HS-27A (cell line): Measurements from ENCODE around the gene SMTNL2.
"Not testable (repeated sequence)": the region's sequence is repeated elsewhere in the genome, so short reads cannot be mapped to it uniquely, and the experiment has no call there.

Experiments used
- DNase-seq: peaks from one replicate; pipeline ENCODE4 v3.0.0-alpha.2; 2012; ENCODE audit warnings: low read depth, missing footprints

Gene SMTNL2

GRCh38 chr17:4602041-4602440 lies 17.7 kb downstream of the SMTNL2 start:
- DNase-seq = no peak

- no peak for DNase-seq
These were observed 19.8 kb downstream of the SMTNL2 start for GRCh38 chr17:4604111-4604644.

DNA sequence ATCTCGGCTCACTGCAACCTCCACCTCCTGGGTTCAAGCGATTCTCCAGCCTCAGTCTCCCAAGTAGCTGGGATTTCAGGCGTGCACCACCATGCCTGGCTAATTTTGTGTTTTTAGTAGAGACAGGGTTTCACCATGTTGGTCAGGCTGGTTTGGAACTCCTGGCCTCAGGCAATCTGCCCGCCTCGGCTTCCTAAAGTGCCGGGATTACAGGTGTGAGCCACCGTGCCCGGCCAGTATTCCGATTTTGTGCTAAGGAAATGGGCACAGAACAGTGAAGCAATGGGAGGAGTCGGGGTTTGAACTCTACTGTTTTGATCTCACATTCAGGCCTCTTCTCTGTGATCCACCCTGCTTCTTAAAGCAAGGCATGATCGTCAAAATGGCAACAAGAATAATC lies 20.4 kb downstream of the SMTNL2 start:
- not testable (repeated sequence) for DNase-seq

GRCh38 chr17:4605826-4606225 lies 21.5 kb downstream of the SMTNL2 start:
- DNase-seq = no peak

DNA sequence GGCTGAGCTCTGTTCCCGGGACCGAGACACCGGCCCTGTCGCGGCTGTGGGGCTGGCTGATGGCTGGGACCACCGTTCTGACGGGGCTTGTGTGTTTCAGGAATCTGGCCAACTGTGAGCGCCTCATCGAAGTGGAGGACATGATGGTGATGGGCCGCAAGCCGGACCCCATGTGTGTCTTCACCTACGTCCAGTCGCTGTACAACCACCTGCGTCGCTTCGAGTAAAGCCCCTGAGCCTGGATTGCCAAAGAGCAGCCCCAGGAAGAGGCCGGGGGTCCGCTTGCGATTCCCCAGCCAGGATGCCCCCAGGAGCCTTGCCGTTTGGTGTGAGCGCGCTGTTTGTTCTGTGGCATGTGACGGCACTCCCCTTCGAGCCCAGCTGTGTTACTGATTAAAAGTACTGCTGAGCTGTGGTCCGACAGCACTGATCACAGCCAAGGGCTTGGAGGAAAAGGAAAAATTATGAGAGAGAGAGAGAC lies 23.0 kb downstream of the SMTNL2 start:
- no peak for DNase-seq

DNA sequence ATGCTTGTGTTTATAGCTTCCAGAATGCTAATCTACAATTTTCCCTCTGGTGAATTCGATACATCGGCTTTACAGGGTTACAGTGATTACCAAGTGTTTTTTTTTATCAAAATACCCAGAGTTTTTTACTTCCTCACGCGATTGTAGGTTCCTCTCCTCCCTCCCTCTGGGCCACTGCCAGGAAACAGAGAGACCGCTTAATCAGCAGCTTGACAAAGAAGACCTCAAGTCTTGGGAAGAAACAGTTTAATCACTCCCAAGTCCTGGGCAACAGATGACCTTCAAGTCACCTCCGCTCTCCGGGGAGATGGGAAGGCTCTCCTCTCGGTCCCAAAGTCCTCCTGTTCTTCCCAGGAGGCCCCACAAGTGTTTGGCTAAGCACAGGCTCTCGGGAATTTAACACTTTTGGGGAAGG lies 23.5 kb downstream of the SMTNL2 start:
- no peak for DNase-seq

DNA sequence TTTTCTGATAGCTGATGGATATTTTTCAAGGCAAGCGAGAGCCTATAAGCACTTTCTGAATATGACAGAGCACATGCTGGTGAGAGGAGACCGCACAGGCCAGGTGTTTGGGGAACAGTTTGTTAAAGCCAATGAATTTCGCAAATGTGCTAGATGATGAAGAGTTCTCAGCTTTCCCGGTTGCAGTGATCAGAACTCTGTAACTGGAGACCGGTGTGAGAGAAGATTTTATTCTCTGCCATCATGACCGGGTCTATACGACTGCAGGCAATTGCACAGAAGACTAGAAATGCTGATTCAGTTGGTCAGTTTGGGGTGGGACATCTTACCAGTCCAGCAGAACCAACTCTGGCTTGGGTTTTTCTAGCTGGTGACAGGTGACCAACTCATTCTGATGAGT lies 25.4 kb downstream of the SMTNL2 start:
- DNase-seq = no peak

DNA sequence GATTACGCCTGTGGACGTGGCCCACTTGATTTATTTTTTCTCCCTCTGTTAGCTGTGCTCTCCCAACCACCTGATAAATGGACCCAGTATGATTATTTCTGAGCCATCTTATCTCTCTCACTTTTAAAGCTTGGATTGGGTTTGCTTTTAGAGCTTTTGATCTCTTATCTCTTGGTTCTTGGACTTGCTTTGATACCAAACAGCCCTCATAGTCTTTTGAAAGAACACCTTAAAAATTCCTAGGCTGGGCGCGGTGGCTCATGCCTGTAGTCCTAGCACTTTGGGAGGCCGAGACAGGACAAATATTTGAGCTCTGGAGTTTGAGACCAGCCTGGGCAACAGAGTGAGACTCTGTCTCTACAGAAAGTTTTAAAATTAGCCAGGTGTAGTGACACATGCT lies 25.8 kb downstream of the SMTNL2 start:
- no peak for DNase-seq

DNA sequence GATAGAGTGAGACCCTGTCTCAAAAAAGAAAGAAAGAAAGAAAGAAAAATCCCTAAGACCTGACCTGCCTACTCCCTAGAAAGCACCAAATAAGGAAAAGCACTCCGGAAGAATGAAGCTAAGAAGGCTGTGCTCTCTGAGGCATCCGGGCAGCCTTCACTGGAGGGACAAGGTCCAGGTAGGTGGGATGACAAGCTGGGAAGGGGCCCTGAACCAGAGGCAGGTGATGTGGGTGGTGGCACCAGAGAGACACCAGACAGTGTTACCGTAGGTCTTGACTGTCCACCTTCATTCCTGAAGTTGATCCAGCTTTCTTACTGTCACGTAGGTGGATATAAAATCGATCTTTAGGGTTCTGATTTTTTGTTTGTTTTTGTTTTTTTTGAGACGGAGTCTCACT lies 26.3 kb downstream of the SMTNL2 start:
- no peak for DNase-seq

- DNase-seq = no peak
These were observed 32.1 kb downstream of the SMTNL2 start for GRCh38 chr17:4616476-4616875.

DNA sequence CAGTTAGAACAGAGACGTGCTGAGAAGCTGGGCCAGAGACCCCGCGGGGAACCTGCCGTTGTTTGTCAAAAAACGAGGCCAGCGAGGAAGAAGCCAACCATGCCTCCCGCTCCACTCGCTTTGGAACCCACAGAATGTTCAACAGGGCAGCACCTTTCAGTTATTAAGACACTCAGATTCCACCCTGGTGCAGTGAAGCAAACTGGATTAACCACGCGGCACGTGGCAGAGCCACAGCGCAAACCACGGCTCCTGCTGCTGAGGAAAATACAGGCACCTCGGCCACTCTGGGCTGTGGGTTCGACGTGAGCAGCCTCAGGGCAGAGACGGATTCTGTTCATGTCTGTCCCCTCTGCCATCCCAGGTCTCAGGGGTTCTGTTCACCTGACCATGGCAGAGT lies 32.8 kb downstream of the SMTNL2 start:
- no peak for DNase-seq

DNA sequence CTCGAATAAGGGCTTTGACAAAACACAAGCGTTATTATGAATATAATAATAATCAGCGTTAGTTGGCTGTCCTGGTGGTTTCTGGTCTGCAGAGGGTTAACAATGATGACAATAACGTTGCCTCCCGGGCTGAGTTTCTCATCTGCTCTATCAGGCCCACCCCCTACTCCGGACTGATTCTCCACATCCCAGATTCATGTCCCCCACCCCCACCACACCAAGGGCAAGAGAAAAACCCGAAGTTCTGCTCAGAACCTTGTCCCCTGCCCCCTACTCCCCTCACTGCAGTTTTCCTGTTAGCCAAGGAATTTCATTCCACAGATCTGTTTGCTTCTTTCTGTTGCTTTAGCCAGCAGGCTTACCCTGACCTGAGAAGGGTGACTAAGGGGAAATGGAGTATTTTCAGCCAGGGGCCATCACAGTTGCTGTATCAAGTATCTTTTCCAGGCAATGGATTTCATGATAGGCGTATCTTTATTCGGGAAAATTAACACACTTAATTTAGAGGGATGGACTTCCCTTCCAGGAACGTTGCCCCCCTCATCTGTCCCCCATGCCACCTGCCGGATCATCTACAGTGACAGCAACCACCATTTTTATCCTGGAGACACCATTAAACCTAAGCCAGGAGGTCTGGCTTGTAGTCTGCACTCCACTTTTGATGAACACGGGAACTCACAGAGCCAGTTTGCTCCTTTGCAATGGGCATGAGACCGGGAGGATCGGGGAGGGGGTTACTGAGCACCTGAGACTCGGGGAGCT lies 33.4 kb downstream of the SMTNL2 start:
- DNase-seq = no peak

- DNase-seq = no peak
These were observed 36.3 kb downstream of the SMTNL2 start for GRCh38 chr17:4620531-4621101.

DNA sequence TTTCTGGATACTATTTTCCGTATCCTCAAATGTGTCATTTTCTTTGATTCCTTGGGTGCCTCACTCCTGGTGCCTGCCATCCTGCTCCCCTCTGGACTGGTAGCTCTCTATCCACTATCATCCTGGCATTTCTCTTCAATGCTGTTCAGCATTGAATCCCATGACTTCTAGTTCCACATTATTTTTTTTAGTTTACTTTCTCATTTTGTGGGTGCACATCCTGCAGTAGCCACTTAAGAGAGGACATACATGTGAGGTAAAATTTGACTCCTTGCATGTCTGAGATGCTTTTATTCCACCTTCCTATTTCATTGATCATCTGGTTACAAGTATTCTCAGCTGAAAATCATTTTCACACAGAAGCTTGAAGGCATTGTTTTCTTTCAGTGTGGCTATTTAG lies 38.0 kb downstream of the SMTNL2 start:
- no peak for DNase-seq

DNA sequence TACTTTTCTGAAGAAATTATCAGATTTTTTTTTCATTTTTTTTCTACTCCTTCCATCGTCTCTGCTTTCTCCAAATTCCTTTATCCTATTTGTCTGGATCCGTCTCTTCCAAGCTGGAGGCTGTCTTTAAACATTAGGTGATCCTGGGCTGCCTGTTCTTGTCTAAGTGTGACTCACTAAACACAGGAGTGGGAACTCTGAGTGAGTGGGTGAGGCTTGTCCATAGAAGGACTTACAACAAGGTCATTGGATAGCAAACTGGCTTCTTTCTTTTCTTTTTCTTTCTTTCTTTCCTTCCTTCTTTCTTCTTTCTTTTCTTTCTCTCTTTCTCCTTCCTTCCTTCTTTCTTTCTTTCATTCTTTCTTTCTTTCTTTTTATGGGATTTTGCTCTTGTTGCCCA lies 38.9 kb downstream of the SMTNL2 start:
- no peak for DNase-seq

DNA sequence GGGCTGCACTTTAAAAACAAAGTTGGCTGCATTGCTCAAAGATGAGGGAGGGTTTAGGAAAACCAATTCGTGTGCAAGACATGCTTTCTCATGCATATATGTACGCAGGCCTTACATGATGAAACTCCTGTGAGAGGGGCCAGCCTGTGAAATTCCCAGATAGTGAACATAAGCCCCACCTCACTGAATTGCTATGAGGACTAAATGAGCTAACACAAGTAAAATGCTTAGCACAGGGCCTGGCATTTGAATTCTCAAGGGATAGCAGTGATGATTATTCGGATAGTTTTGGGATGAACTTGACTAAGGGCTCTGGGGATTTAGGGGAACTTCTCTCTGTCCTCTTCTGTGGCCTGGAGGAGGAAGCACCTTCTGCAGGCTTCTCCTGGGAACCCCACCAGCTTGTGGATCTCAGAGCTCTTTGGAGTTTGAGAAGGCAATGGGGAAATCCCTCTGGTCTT lies 40.2 kb downstream of the SMTNL2 start:
- DNase-seq = not testable (repeated sequence)

DNA sequence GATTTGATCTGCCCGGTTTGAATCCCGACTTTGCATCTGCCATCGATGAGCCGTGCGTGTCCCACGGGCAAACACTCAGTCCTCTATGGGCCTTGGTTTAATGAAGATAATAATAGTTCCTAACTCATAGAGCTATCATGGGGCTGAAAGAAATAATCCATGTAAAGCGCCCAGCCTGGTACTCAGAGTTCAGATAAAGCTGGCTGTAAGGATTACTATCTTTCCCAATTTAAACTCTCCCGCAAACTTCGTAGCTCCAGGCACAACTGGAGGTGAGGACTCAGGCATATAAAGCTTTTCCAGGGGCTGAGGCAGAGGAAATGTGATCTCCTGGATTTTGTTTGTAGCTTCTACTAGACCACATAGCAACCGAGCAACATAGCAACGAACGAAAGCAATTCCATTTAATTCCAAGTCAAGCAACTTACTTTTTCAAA lies 40.9 kb downstream of the SMTNL2 start:
- DNase-seq = no peak

DNA sequence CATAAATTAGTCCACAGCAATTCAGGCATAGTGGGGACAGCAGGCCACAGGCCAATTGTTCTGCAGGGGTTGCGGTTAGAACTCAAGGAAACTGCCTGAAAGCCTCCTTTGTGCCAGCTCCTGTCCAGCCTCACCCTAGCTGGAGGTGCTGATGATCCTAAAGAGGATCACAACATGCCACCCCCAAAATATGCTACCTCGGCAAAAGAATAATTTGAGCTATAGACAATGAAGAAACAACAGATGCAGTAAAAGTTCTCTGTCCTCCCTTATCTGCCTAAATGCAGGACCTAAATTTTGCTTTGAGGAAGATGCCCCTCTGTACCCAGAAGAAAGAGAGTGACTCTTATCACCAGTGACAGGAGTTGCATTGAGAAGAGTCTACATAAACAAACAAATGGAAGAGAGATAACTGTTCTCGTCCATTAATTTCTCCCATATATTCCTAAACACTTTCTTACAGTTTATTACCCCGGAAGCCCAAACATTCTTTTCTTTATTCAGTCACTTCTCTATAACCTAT lies 42.5 kb downstream of the SMTNL2 start:
- no peak for DNase-seq

DNA sequence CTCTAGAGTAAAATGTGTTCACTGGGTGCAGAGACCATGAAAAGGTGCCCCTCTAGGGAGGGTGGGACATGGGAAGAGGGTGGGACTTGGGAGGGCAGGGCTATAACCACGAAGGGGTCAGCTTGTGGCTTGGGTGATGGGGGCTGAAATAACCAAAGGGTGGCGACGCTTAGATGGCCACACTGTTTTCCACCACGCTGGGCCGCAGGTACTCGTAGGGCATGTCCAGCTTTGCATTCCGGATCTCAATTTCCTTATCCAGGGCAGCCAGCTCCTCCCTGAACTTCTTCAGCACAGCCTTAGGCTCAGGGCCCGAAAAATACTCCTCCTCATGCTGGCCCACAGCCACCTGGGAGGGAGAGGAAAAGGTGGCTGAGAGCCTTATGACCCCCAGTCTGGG lies 47.1 kb downstream of the SMTNL2 start:
- DNase-seq = no peak

DNA sequence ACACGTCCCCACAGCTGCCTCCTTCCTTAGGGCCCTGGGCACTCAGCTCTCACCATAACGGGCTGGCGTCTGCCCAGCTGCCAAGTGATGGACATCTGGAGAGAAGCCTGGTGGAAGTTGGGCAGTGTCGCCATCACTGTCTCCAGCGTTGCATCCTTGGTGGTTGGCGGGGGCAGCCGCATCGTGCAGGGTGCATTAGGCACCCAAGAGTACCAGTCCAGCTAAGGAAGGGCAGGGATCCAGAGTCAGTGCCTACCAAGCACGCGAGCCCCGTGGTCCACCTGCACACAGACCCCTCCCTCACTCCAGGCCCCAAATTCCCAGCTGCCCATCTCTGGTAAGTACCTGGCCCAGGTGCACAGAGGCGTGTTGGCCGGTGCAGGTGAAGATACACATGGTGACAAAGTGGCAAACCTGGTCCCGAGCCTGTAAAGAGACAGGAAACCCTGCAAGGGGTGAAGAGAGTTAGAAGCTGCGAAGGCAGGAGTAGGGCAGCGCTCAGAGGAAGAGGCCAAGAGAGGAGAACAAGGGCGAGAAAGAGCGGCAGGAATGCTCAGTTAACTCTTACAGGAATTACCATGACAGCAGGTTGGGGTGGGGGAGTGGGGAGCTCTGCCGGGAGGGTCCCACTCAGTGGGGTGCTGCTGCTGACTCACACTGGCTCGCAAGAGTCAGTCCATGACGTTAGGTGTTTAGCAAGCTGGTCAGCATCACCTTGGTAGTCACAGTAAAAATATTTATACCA lies 47.7 kb downstream of the SMTNL2 start:
- DNase-seq = no peak

GRCh38 chr17:4632581-4632920 lies 48.2 kb downstream of the SMTNL2 start:
- no peak for DNase-seq

- DNase-seq = no peak
These were observed 49.3 kb downstream of the SMTNL2 start for GRCh38 chr17:4633643-4634042.

DNA sequence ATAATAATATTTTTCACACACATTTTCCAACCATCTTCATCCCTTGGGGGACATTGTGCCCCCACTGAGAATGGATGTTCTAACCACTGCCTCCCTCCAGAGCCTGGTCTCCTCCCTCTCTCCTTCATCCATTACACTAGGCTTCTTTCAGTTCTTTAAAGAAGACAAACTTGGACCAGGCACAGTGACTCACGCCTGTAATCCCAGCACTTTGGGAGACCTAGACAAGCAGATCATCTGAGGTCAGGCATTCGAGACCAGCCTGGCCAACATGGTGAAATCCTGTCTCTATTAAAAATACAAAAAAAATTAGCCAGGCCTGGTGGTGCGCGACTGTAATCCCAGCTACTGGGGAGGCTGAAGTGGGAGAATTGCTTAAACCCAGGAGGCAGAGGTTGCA lies 50.6 kb downstream of the SMTNL2 start:
- DNase-seq = no peak
